ENCODE data around the gene ZDHHC3. TPM values are rescaled to one million over a fixed set of nuclear protein-coding genes. Genes with fewer than 3 reads are reported as not detected.

The ZDHHC3 gene, protein sequence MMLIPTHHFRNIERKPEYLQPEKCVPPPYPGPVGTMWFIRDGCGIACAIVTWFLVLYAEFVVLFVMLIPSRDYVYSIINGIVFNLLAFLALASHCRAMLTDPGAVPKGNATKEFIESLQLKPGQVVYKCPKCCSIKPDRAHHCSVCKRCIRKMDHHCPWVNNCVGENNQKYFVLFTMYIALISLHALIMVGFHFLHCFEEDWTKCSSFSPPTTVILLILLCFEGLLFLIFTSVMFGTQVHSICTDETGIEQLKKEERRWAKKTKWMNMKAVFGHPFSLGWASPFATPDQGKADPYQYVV
- total RNA-seq, result 100 to 1,000 TPM in 4 of 9 donors, 10 to 100 TPM in 5; 66.1 to 143 (median 97.0) TPM
- 100 to 1,000 TPM in 1 of 3 donors, 10 to 100 TPM in 2; 30.1 to 148 (median 34.7) TPM for polyA plus RNA-seq
- long read RNA-seq, donor 1, transcript ZDHHC3-205 (7 exons, 2,687 nt), result major isoform, 24 of 156 reads
- long read RNA-seq, donor 1, partial matches to known transcripts, result 82 of 156 reads
- long read RNA-seq, donor 1, other reads (novel, unspliced or antisense), result 47 of 156 reads
- long read RNA-seq, donor 2, transcript ZDHHC3-205 (7 exons, 2,687 nt), result major isoform, 11 of 11 reads
- long read RNA-seq, donor 2, partial matches to known transcripts, result 0 of 11 reads
- long read RNA-seq, donor 2, other reads (novel, unspliced or antisense), result 0 of 11 reads
- long read RNA-seq, donor 3, partial matches to known transcripts, result 16 of 21 reads
- long read RNA-seq, donor 3, other reads (novel, unspliced or antisense), result 0 of 21 reads
- long read RNA-seq, donor 4, transcript ZDHHC3-205 (7 exons, 2,687 nt), result major isoform, 25 of 50 reads
- long read RNA-seq, donor 4, transcript ZDHHC3-201 (8 exons, 3,101 nt), result minor isoform, 7 of 50 reads
- long read RNA-seq, donor 4, partial matches to known transcripts, result 3 of 50 reads
- long read RNA-seq, donor 4, other reads (novel, unspliced or antisense), result 14 of 50 reads
- long read RNA-seq, donor 5, transcript ZDHHC3-205 (7 exons, 2,687 nt), result major isoform, 139 of 179 reads
- long read RNA-seq, donor 5, transcript ZDHHC3-201 (8 exons, 3,101 nt), result minor isoform, 11 of 179 reads
- long read RNA-seq, donor 5, partial matches to known transcripts, result 2 of 179 reads
- long read RNA-seq, donor 5, other reads (novel, unspliced or antisense), result 27 of 179 reads
- long read RNA-seq, donor 6, transcript ZDHHC3-205 (7 exons, 2,687 nt), result major isoform, 12 of 19 reads
- long read RNA-seq, donor 6, partial matches to known transcripts, result 3 of 19 reads
- long read RNA-seq, donor 6, other reads (novel, unspliced or antisense), result 3 of 19 reads
- long read RNA-seq, donor 7, partial matches to known transcripts, result 0 of 2 reads
- long read RNA-seq, donor 7, other reads (novel, unspliced or antisense), result 0 of 2 reads
- long read RNA-seq, donor 8, transcript ZDHHC3-201 (8 exons, 3,101 nt), result minor isoform, 6 of 25 reads
- long read RNA-seq, donor 8, transcript ZDHHC3-205 (7 exons, 2,687 nt), result major isoform, 19 of 25 reads
- long read RNA-seq, donor 8, partial matches to known transcripts, result 0 of 25 reads
- long read RNA-seq, donor 8, other reads (novel, unspliced or antisense), result 0 of 25 reads
- long read RNA-seq, donor 9, transcript ZDHHC3-205 (7 exons, 2,687 nt), result major isoform, 12 of 13 reads
- long read RNA-seq, donor 9, partial matches to known transcripts, result 0 of 13 reads
- long read RNA-seq, donor 9, other reads (novel, unspliced or antisense), result 0 of 13 reads
- long read RNA-seq, donor 10, transcript ZDHHC3-205 (7 exons, 2,687 nt), result major isoform, 9 of 11 reads
- long read RNA-seq, donor 10, partial matches to known transcripts, result 0 of 11 reads
- long read RNA-seq, donor 10, other reads (novel, unspliced or antisense), result 0 of 11 reads

DNA sequence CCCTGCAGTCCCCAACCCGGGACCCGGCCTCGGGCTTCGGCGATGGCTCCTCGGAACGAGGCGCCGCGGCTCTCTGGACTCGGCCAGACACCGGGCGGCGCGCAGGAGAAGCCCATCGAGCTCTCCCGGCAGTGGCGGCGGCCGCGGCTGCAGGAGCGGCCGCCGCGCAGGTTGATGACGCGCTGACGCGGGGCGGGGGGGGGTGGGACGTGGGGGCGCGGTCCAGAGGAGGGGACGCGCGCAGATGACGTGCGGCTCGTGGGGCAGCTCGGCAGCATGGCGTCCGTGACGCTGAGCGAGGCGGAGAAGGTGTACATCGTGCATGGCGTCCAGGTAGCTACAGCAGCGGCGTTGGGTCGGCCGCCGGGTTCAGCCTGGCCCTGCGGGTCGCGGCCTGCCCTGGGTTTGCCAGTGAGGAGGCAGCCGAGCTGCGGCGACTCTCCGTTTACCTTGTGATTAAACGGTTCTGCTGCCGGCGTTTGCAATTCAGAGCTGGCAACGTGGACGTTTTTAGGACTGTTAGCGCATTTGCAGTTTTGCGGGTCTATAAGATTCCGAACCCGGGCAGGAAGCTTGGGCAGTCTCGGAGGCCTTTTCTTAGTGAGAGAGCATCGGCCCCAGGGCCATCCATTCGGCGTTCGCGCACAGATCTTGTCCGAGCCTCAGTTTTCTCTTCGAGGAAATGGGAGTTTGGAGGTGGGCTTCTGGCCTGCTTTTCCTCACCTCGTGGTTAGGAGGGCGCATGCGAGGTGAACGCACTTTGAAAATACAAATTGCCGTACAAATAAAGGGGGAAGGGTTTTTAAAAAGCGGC is at the start of gene ZDHHC3, which contains the start of gene EXOSC7:
Gene ZDHHC3 (minus strand): TSS at position 173 of the 814 bp plus-strand sequence. CDS start 16,738 bp downstream, outside the sequence.
Gene EXOSC7 (plus strand): TSS at position 243 of the 814 bp plus-strand sequence. CDS start 34 bp downstream, at position 277.
- peaks cover 5 to 41% of the 10 kb centered on the region in 2 donors for H3K4me1 ChIP-seq (replicated peaks in 1 of 2)
- no peaks in the 10 kb centered on the region for H3K9me3 ChIP-seq (replicated peaks in 1 of 3)
- TF ChIP-seq, protein P1, sequence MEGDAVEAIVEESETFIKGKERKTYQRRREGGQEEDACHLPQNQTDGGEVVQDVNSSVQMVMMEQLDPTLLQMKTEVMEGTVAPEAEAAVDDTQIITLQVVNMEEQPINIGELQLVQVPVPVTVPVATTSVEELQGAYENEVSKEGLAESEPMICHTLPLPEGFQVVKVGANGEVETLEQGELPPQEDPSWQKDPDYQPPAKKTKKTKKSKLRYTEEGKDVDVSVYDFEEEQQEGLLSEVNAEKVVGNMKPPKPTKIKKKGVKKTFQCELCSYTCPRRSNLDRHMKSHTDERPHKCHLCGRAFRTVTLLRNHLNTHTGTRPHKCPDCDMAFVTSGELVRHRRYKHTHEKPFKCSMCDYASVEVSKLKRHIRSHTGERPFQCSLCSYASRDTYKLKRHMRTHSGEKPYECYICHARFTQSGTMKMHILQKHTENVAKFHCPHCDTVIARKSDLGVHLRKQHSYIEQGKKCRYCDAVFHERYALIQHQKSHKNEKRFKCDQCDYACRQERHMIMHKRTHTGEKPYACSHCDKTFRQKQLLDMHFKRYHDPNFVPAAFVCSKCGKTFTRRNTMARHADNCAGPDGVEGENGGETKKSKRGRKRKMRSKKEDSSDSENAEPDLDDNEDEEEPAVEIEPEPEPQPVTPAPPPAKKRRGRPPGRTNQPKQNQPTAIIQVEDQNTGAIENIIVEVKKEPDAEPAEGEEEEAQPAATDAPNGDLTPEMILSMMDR (IDR thresholded peaks at IDR 0.05), result no peak
- peak; percentile 31 to 72 for TF ChIP-seq POLR2A (IDR thresholded peaks at IDR 0.05)
- peak within 1 kb of the TSS; percentile 79 to 97 (median 93) for H3K4me3 ChIP-seq
- no peaks in the 10 kb centered on the region for H3K36me3 ChIP-seq (replicated peaks in 1 of 2)
- H3K27ac ChIP-seq, result peak within 1 kb of the TSS; percentile 15 to 95 (median 90)
- intact Hi-C loops (cut with DNase I), result loop anchor here in 1 of 2 donors (10.0 kb wide), 1 partner anchor 49 kb away; the partner anchor contains the start of gene CLEC3B
- DNase-seq, result peak; percentile 82 to 90 (median 88)
- WGBS, 4 donors, result 0 to 1% (median 0%) methylated on average over 16 to 82 of the region's 82 CpGs
- H3K27me3 ChIP-seq, result no peaks in the 10 kb centered on the region

DNA sequence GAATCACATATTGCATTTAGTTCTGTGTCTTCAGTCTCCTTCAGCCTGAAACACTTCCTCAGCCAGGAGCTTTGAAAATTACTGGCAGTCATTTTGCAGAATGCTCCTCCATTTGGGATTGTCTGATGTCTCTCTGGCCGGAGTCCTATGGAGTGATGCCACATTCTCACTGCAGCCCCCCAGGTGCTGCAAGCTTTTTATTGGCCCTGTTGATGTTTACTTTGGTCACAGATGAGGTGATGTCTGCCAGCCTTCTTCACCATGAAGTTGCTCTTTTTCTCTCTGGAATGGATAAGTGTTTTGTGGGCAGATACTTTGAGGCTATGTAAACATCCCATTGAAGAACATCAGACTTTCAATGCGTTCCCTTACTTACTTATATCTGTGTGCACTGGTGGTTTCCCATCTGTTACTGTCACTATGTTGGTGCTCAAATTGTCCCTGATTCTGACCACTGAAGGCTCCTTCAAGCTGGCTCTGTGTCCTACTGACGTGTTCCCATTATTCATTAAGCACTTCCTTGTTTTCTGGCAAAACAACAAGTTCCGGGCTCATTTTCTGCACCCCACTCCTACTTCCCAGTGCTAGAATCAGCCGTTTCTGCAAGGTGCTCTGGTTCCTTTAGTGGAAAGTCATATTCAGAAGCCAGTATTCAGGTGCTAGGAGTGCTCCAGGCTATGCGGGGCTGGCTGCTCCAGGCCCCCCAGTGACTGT is 48.7 kb upstream of the ZDHHC3 start:
- 55 to 61% (median 57%) methylated on average over 6 of the region's 6 CpGs for WGBS, 4 donors
- peak overlapping the region in 2 of 5 donors; percentile 46 to 81 for H3K27ac ChIP-seq

More for the DNA sequence above, 48.7 kb upstream of the ZDHHC3 start:
- Histone ChIP-seq H3K4me1 (replicated peaks in 1 of 2) (peaks cover 0 to 38% of the 10 kb centered on the region in 2 donors), H3K27me3 (no peaks in the 10 kb centered on the region), H3K4me3 (no peak overlapping the region), H3K9me3 (replicated peaks in 1 of 3) (no peaks in the 10 kb centered on the region), H3K36me3 (replicated peaks in 1 of 2) (no peaks in the 10 kb centered on the region)
- no peak for TF ChIP-seq POLR2A (IDR thresholded peaks at IDR 0.05)
- TF ChIP-seq, protein P1 (IDR thresholded peaks at IDR 0.05), result no peak
- no peak for DNase-seq
- intact Hi-C loops (cut with DNase I), result loop anchor here in 1 of 2 donors (10.0 kb wide), 1 partner anchor 50 kb away; the partner anchor contains the start of genes EXOSC7 and ZDHHC3

All from adrenal gland (tissue), 19 donors.